SKM-1 treated with dmso at 0.1 percent for 144 hours (cell line): ENCODE measurements around the gene HSF2.
A peak's percentile ranks its signal among the peaks of the same experiment; 100 is the strongest.

Experiments
- DNase-seq: peaks from one replicate; lab custom pipeline; 2025; ENCODE audit not compliant: unreplicated experiment; lab: John Stamatoyannopoulos, UW

Gene HSF2

DNA sequence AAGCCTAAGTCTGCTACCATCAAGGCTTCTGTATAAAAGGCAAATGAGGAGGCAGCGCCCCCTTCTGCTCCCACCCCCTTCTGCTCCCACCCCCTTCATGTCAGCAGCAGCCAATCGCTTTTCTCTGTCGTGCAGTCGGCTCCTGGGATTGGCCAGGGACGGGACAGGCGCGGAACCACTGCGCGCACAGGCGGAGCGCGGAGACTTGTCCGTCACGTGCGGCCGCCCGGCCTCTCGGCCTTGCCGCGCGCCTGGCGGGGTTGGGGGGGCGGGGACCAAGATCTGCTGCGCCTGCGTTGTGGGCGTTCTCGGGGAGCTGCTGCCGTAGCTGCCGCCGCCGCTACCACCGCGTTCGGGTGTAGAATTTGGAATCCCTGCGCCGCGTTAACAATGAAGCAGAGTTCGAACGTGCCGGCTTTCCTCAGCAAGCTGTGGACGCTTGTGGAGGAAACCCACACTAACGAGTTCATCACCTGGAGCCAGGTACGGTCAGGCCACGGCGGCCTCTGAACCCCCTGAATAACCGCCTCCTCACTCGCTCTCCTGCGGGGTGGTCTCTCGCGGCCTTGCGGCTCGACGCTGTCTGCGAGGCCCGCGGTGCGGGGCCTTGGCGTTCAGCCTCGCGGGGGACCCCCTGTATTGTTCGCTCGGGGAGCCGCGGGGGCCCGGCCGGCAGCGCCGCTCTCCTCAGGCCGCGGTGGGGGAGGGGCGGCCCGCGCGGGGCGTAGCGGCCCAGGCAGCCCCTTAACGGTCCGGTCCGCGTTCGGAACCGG, at the start of gene HSF2:
TSS of gene HSF2 (plus strand) at position 305 of the 773 bp plus-strand sequence. CDS start at position 391, 86 bp downstream.
- DNase-seq: peak; percentile 92

- no peak for DNase-seq
These were observed 46.3 kb upstream of the HSF2 start for GRCh38 chr6:122352981-122353664.

DNA sequence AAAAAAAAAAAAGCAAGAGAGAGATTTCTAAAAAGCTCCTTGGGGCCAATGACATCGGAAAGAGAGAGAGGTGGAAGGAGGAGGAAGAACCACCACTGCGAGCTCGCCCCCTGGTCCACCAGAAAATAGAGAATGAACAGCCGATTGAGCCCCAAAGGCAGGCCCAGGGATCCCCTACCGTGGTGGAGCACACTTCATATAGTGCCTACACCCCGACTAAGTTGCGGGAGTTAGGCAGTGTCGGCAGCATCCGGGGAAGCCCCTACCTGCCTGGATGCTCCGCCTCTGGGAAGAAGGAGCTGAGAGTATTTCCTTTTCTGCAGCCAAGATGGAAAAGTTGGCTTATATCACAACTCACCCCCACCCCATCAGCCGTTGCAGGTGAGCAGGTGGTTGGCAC, 38.6 kb upstream of the HSF2 start:
- no peak for DNase-seq

DNA sequence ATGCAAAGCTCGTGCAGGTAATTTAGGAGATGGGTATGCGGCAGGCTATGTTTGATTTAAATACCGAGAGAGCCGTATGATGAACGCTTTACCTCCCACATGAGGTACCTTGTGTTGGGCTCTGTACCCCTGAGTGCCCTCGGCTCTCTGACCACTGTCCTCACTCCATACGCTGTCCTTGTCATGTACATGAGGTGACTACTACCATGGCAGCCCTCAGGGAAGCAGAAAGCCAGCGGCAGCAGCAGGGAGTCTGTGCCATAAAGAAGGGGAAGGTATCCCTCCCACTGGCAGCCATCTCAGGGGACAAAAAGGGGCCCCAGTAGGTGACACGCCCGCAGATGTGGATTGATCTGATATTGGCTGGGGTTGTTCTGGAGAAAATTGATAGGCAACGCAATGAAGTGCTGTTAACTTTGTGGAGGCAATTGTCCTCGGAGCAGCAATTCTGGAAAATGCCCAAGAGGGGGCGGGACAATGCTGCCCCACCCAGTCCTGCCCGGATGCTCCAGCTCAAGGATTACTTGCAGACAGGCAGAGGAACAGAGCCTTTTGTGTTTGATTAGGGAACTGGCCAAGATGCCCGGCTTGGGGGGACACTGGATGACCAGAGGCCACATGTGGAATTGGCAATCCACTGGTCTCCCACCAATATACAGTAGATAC, 38.0 kb upstream of the HSF2 start:
- no peak for DNase-seq

GRCh38 chr6:122363769-122364483, 35.5 kb upstream of the HSF2 start:
- no peak for DNase-seq

GRCh38 chr6:122365775-122366403, 33.6 kb upstream of the HSF2 start:
- no peak for DNase-seq

DNA sequence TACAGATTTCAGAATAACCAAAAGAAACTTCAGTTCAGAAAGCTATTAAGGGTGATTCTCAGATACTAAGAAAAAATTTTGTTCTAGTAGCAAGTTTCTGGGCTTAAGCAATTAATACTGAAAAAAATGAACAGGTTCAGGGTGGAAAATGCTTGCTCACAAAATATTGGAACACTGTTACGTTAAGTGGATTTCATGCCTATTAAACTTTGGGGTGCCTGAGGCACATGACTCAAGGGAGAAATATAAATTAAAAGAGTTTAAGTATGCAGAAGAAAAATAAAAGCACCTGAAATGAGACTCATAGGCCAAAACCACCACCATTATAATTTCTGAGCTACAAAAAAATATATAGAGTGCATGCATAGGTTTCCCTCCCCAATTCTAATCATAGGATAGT, 32.3 kb upstream of the HSF2 start:
- DNase-seq: no peak

- no peak for DNase-seq
These were observed 29.9 kb upstream of the HSF2 start for GRCh38 chr6:122369536-122369935.

- no peak for DNase-seq
These were observed 26.8 kb upstream of the HSF2 start for GRCh38 chr6:122372647-122373046.

- no peak for DNase-seq
These were observed 25.1 kb upstream of the HSF2 start for GRCh38 chr6:122374307-122374706.

DNA sequence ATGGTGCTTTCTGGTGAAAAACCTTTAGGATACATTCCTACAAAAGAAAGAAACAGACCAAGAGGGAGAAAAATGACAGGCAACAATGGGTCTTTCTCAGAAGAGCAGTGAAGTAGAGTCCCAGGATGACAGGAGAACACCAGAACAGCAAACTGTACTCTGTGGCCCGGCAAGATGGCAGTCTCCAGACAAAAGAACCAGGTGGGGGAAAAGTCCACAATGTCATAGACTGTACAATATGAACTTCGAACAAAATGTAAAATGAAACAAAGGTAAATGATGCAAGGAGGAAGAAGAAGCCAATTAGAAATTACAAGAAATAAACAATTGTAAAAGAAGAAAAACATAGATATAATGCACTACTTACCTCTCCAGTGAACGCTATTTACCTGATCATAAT, 23.2 kb upstream of the HSF2 start:
- no peak for DNase-seq

- peak; percentile 62 for DNase-seq
These were observed 17.8 kb upstream of the HSF2 start for GRCh38 chr6:122381494-122382265.

DNA sequence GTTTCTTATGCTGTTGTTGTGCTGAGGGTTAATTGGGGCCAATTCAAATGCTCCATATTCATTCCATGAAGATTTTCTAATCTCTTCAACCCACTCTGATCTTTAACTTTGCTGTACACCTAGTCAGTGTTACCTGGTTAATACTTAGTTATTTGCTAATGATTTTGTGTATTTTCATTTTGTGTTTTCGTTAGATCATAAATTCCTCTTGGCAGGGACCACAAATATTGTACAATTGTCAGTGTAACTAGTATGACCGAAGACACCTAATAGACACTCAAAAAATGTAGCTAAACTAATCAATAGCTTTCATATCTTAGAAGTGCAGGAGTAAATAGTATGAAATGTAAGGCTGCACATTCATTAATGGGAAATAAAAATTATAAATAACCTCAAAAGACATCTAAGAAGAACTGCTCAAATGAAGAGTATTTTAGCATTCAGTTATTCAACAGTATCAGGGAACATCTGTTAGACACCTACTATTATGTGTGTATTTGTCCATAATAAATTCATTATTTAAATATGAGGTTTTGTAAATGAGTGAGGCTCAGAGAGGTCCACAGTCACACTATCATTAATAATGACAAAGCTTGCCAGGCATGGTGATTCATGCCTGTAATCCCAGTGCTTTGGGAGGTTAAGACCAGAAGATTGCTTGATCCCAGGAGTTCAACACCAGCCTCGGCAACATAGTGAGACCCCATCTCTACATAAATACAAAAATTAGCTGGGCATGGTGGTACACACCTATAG, 13.4 kb upstream of the HSF2 start:
- no peak for DNase-seq

- DNase-seq: no peak
These were observed 10.5 kb upstream of the HSF2 start for GRCh38 chr6:122388945-122389344.

- DNase-seq: no peak
These were observed 9.6 kb upstream of the HSF2 start for GRCh38 chr6:122389704-122390372.

DNA sequence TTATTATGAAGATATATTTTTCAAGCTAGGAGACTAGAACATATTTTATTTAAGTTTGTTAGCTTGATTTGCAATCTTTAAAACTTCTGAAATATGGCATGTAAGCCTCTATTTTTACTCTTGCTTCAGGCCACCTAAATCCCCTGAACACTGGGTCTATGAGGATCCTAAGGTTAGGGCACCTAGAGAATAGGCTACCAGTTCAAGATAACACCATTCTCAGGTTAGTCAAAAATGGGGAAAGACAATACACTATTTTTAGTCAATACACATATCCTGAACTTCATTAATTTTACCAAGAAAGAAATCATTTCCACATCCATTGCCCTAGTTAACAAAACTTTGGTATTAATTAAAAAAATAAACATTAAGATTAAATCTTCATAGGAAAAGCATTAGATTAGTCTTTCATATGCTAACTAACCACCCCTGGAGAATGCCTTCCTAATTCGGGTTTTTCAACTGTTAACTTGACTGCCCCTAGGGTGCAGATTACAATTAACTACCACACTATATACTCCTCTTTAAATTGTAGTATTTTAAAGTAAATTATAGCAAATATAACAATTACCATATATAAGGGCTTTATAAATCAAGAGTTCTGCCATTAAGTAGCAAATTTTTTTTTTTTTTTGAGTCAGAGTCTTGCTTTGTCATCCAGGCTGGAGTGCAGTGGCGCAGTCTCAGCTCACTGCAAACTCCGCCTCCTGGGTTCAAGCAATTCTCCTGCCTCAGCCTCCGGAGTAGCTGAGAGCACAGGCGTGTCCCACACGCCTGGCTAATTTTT, 6.7 kb upstream of the HSF2 start:
- DNase-seq: no peak

DNA sequence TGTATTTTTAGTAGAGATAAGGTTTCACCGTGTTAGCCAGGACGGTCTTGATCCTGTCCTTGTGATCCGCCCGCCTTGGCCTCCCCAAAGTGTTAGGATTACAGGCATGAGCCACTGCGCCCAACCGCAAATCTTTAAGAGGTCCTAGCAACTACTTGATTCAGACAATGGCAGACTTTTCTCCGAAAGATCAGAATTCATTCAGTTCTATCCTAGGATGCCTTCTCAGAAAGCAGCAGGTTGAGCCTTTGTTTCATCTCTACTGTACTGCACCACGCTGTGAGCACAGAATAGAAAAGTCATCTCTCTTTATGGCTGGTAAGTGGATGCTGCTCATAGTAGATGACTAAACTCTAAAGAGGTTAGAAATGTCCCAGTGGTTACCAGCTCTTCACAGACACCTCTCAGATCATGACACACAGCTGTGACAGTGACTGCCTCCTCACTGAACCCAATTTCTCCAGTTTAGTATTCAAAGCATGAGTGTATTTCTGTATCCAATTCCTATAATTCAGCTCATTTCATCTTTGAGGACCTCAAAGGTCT, 6.0 kb upstream of the HSF2 start:
- DNase-seq: no peak

DNA sequence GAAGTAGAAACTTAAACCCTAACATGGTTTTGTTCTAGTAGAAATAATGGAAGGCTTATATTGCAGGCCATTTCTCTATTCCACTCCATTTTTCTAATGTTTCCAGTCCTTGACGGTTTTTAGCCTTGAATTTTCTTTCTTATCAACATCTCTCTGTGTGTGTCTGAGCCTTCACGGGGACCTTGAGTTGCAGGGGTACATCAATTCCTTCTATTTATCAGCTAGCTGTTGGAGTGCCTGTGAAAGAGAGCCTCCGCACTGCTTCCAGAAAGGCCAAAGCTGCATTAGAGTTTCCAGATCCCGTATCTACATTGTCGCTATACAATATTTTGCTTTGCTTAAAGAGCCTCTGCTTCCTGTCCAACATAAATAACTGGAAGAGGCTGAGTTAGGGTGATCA, 5.4 kb upstream of the HSF2 start:
- no peak for DNase-seq
